Suprapubic skin (tissue), 3 donors: ENCODE results near the gene GNB4.

Source experiments
- POLR2A ChIP-seq, 2 donors: fragments of 450-650 bp; IDR thresholded peaks; one replicate each; pipeline ENCODE4 v1.6.1; 2017; ENCODE audit warnings: antibody characterized with exemption in 2 of 2, mild to moderate bottlenecking in 2 of 2, moderate library complexity in 2 of 2
- TF ChIP-seq, protein P1 (sequence below), 2 donors: fragments of 200-600 bp in 1 of 2; fragments of 450-650 bp in 1 of 2; sonication (generic) in 1 of 2; IDR thresholded peaks; one replicate each; pipeline ENCODE4 v1.5.1; 2016 to 2019; ENCODE audit warnings: antibody characterized with exemption in 2 of 2, mild to moderate bottlenecking in 1 of 2, moderate library complexity in 1 of 2

DNA sequence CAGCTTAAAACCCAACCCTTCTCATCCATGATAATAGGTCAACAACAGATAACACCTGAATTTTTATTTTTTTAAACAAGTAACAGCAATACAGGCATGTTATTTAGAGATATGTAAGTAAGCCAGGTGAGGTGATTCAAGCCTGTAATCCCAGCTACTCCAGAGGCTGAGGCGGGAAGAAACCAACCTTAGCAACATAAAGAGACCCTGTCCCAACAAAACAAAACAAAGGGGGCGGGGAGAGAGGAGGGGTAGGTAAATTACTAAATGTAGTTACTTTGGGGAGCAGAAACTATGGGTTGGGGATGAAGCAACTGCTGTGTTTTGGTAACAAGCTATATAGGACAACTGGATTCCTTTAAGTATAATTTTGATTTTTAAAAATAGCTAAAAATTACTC lies 47.0 kb downstream of the GNB4 start:
- TF ChIP-seq, protein P1, sequence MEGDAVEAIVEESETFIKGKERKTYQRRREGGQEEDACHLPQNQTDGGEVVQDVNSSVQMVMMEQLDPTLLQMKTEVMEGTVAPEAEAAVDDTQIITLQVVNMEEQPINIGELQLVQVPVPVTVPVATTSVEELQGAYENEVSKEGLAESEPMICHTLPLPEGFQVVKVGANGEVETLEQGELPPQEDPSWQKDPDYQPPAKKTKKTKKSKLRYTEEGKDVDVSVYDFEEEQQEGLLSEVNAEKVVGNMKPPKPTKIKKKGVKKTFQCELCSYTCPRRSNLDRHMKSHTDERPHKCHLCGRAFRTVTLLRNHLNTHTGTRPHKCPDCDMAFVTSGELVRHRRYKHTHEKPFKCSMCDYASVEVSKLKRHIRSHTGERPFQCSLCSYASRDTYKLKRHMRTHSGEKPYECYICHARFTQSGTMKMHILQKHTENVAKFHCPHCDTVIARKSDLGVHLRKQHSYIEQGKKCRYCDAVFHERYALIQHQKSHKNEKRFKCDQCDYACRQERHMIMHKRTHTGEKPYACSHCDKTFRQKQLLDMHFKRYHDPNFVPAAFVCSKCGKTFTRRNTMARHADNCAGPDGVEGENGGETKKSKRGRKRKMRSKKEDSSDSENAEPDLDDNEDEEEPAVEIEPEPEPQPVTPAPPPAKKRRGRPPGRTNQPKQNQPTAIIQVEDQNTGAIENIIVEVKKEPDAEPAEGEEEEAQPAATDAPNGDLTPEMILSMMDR (IDR thresholded peaks at IDR 0.05) = no peak
- TF ChIP-seq POLR2A (IDR thresholded peaks at IDR 0.05) = no peak
